ENCODE results near the gene ANTXR1.

DNA sequence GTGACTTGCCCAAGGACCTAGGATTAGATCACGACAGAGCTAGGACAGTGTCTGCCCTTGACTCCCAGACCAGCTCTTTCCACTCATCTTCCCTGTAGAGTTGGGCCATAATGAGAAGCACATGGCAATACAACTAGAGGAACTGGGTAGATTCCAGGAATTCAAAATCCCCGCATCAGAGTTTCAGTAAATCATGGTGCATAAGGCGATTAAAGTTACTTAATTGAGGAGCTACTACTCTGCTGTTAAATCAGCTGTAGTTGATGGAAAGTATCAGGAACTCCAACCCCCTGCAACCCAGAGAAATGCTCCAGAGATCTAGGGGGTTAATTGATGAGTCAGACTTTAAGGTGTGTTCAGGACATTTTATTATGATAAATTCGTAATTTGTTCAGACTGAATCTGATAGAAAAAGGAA, 5.7 kb downstream of the ANTXR1 start:
- no peak for TF ChIP-seq EZH2 (IDR thresholded peaks at IDR 0.05; ENCODE audit: borderline replicate concordance, low read depth, low read length, poor library complexity, severe bottlenecking)
- TF ChIP-seq, protein P1, sequence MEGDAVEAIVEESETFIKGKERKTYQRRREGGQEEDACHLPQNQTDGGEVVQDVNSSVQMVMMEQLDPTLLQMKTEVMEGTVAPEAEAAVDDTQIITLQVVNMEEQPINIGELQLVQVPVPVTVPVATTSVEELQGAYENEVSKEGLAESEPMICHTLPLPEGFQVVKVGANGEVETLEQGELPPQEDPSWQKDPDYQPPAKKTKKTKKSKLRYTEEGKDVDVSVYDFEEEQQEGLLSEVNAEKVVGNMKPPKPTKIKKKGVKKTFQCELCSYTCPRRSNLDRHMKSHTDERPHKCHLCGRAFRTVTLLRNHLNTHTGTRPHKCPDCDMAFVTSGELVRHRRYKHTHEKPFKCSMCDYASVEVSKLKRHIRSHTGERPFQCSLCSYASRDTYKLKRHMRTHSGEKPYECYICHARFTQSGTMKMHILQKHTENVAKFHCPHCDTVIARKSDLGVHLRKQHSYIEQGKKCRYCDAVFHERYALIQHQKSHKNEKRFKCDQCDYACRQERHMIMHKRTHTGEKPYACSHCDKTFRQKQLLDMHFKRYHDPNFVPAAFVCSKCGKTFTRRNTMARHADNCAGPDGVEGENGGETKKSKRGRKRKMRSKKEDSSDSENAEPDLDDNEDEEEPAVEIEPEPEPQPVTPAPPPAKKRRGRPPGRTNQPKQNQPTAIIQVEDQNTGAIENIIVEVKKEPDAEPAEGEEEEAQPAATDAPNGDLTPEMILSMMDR (conservative IDR thresholded peaks at IDR 0.05; ENCODE audit: low read depth, low read length), result no peak

All from A673 (cell line).